NCI-H748 treated with DMSO at 0.1 percent for 48 hours (cell line): ENCODE measurements around the gene LHFPL2.

Source experiments
- DNase-seq: peaks from one replicate; lab custom pipeline; 2025; lab: John Stamatoyannopoulos, UW

The LHFPL2 gene

DNA sequence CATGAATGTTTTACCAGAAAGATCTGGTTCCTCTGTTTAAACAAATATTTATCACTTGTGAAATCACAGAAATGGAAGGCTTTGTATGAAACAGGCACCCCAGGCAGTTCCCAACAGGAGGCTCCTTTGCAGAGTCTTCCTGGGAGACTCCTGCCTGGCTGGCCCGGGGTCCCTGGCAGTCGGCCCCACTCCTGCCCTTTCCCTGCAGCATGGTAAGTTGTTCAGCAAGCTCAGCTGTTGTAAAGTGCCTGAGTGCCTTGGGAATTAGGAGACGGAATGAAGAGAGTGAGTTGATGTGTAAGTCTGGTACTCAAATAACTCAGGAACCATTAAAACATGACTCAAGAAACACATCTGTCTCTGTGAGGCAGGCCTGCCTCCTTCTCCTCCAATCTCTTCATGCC, 17.5 kb upstream of the LHFPL2 start:
- no peak for DNase-seq

DNA sequence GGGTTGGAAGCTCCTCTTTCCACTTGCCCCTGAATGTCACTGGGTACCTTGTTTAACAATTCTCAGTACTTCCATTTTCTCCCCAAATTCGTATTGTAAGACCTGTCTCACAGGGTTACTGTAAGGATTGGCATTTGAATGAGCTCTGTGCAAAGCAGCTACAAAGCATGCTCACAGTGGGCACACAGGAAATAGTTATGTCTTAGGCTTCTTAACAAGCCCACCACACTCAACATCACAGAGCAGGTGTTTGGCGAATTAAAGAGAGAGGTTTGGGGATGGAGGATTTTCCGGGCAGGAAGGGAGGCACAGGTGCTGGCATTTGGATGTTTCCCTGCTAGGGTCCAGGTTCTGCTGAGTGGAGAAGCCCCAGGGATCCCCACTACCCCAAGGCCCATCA, 17.0 kb upstream of the LHFPL2 start:
- DNase-seq: no peak

DNA sequence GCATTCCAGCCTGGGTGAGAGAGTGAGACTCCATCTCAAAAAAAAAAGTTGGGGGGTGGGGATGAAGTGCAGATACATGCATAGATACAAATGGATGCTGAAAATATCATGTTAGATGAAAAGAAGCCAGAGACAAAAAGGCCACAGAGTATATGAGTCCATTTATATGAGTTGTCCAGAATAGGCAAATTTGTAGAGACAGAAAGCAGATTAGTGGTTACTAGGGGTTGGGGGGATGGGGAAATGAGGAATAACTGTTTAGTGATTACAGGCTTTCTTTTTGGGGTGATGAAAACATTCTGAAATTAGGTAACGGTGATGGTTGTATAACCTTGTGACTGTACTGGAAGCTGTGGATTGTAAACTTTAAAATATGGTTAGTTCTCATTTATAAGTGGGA, 13.8 kb upstream of the LHFPL2 start:
- DNase-seq: no peak

DNA sequence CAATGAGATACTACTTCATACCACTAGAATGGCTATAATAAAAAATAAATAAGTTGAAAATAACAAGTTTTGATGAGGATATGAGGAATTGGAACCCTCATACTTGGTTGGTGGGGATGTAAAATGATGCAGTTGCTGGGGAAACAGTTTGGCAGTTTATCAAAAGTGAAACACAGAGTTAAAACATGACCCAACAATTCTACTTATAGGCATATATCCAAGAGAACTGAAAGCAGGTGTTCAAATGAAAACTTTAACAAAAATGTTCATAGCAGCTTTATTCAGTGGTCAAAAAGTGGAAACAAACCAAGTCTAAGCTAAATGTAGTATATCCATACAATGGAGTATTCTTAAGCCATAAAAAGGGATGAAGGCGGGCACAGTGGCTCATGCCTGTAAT, 13.1 kb upstream of the LHFPL2 start:
- no peak for DNase-seq

DNA sequence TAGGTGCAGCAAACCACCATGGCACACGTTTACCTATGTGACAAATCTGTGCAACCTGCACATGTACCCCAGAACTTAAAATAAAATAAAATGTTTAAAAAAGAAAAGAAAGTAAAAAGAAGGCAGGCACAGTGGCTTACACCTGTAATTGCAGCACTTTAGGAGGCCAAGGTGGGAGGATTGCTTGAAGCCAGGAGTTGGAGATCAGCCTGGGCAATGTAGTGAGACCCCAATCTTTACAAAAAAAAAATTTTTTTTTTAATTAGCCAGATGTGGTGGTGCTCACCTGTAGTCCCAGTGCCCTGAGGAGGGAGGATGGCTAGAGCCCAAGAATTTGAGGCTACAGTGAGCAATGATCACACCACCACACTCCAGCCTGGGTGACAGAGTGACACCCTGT, 12.5 kb upstream of the LHFPL2 start:
- no peak for DNase-seq

DNA sequence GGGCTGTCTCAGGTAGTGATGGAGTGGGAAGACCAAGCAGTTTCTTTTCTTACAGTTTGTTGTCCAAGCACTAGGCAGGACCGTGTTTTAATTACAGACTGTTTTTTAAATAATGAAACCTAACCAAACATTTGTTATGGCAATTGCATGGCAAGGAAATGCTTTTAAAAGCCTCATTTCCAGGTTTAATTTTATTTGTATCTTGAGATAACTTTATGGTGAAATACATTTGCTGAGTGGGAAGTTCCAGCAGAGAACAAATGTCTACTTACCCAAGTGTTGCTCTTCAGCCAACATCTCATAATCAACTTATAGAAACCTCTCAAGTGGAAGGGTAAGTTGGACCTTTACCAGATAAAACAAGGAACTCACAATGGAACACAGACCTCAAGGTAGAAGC, 11.8 kb upstream of the LHFPL2 start:
- DNase-seq: no peak

DNA sequence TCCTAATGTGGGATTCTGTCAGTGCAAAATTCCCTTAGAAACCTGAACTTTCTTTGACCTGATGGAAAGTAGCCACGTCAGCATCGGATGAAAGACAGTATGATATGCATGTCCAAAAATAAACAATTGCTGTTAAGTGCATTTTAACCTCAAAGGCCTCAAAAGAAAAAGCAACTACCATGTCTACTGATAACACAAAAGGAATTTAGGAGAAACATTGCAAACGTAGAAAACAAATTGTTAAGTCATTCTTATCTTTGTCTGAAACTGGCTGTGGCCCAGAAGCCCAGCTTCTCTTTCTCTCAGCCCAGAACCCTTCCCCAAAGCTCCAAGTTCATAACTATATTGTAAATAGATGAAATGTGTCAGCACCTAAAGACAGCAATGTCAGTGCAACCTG, 11.1 kb upstream of the LHFPL2 start:
- no peak for DNase-seq

DNA sequence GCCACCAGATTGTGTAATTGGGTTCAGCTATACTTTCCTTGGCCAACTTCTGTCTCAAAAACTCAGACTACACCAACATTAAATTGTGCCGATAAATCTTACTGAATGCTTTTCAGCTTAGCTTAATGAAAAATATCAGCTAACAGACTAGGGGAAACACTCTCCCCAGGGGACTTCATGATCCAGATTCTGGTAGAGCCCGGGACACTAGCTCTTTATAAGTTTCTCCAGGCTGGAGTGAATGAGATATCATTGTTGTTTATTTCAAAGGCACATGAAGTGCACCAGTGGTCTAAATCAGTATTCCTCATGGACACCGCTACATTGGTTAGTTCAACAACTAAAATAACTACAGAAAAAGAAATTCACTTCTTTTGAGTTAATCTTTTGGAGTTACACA, 10.5 kb upstream of the LHFPL2 start:
- no peak for DNase-seq

DNA sequence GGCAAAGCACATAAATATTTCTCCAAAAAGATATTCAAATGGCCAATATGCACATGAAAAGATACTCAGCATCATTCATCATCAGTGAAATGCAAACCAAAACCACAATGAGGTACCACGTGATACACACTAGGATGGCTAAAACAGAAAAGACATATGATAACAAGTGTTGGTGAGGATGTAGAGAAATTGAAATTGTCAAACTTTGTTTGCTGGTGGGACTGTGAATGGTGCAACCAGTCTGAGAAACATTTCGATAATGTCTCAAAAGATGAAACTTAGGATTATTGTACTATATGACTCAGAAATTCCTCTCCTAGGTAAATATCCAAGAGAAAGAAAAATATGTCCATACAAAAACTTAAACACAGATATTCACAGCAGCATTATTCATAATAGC, 8.6 kb upstream of the LHFPL2 start:
- no peak for DNase-seq

DNA sequence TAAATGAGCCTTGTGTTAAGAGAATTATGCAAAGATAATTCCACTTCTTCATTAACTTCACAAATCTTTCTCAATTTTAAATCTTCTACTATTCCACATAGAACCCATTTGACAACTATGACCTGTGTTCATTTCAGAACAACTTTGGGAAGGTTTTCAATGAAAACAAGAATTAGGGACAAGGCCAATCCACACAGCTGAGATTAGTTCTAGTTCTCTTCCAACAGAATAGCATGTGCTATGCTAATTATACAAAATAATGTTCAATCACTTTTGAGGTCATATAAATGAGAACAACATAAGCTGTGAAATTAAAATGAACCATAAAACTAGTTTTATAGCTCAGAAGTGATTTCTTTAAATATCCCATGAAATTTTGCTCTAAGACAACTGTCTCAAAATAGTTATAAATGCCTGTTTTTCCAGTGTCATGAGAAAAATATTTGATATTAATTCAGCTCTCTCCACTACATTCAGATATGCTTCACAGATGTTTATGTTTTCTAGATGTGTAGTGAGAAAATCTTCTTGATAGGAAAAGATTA, 7.2 kb upstream of the LHFPL2 start:
- no peak for DNase-seq

DNA sequence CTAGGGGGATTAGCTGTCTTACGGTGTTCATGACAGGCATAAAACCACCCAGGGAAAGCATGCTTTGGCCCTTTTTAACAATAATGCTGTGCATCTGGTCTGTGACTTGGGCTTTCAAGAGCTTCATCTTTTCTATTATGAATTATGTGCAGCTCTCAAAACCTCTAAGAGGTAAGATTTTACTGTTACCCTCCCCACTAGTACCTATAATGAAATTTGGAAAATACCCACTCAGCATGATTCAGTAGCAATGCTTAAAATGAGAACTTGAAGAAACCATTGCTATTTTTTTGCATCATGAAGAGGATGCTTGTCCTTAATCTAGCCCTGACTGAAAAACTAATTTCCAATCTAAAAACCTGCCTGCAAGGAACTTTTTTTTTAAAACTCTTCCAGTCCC, 5.8 kb upstream of the LHFPL2 start:
- DNase-seq: no peak

DNA sequence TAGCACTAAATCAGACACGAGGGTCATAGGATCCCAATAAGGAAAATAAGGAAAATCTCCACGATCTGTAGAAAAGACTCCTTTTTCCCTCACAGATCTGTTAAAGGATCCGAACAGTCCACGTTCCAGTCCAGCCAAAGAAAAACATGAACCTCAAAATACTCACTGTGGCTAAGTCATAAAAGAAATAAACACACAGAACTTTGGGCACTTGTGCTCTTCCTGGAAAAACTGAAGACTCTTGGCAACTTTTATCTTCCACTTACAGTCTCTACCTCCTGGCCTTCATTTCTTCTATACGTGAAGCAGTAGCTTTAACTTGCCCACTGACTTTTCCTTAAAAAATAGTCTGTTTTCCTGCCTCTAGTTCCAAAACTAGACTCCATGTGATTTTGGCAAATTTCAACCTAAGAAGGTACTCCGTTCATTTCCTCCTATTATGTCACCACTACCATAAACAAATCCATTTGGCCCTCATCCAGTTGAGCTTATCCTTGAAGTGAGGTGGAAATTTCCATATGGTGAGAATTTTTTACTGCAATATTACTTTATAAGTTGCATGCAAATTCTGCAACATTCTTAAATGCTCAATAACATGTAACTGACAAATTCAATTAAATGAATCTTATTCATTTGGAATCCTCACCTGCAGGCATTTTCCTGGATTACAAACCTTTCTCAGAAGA, 5.3 kb upstream of the LHFPL2 start:
- DNase-seq: no peak

DNA sequence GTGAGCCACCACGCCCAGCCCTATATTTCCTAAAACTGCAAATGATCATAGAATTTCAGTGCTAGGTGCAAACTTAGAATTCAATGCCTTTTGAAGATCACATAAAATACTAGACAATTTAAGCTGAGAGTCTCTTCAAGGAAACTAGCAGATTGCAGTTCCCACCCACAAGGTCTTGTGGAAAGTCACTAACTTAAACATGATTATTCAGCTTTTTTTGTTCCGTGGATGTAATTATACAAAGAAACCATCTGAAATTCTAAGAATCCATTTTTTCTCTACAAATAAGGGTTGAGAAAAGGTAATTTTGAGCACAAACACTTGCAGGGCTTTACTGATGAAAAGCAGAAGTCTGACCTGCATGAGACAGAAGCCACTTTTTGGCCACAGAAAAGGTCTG, 4.5 kb upstream of the LHFPL2 start:
- no peak for DNase-seq

DNA sequence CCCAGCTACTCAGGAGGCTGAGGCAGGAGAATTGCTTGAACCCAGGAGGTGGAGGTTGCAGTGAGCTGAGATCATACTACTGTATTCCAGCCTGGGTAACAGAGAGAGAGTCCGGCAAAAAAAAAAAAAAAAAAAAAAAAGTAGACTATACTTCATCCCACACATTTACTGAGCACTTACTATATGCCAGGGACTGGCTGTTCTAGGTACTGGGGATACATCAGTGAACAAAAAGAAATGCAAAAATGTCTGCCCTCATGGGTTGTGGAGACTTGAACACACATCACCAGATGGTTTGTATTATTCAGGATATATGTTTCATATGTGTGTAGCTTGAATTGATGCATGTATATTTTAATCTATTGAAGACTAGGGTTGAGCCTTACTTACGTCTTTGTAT, 2.9 kb upstream of the LHFPL2 start:
- no peak for DNase-seq

DNA sequence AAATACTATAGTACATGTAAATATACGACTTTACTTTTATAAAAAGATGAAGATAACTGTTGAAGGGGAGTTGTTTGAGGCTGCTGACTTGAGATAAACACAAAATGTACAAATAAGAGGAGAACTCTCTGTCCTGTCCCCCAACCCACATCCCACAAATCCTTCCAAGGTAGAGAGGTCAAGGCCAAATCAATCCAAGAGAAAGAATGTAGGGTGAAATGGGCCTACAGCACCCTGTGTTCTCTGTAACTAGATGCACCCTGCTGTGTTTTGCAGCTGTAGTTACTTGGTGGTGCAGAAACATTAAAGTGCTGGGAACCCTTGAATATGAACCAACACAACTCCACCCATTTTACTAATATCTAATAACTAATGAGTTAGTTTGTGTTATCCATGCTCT, 2.0 kb upstream of the LHFPL2 start:
- no peak for DNase-seq

DNA sequence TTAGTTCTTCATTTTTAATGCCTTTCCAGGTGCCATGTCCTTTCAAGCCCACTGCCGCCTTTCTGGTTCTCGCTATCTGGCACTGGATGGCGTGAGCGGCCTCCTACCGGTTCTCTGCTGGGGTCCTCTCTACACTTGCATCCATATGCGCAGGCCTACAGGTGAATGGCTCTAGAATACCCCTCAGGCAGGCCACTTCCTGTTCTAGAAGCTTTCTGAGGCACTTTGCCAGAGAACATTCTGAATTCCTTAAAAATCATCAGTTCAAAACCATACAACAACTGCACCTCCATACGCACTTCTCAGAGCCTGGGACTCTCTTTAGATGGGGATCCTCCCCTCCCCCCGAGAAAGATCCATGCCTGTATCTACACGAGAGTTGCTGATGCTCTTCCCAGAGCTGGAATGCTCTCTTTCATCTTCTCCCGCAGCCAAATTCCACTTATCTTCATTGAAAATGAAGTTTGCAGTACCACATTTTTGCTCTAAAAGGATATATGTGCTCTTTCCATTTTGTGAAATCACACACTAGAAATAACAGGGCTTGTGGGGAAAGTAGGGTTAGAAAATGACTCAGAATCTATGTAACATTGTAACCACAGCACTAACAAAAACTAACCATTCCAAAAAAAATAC, 1.4 kb upstream of the LHFPL2 start:
- no peak for DNase-seq

DNA sequence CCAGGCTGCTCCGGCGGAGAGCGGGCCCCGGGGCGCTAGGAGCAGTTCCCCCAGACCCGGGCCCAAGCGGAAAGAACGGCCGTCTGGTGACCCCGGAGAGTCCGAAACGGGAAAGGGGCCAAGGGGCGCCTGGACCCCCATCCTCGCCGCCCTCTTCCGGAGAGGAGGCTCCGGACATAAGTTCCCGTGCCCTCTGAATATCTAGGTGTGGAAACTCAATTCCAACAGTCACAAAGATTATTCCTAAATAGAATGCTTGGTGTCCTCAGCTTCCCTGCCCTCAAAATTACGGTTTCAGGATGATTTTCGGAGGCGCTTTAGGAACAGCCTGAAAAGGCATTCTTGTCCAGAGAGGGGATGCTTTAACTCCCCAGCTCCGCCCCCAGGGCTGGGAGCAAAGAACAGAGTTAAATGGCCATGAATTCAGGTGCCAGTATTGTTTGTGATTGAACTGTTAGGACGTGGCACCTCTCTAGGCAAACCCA, 681 bp upstream of the LHFPL2 start:
- DNase-seq: no peak

DNA sequence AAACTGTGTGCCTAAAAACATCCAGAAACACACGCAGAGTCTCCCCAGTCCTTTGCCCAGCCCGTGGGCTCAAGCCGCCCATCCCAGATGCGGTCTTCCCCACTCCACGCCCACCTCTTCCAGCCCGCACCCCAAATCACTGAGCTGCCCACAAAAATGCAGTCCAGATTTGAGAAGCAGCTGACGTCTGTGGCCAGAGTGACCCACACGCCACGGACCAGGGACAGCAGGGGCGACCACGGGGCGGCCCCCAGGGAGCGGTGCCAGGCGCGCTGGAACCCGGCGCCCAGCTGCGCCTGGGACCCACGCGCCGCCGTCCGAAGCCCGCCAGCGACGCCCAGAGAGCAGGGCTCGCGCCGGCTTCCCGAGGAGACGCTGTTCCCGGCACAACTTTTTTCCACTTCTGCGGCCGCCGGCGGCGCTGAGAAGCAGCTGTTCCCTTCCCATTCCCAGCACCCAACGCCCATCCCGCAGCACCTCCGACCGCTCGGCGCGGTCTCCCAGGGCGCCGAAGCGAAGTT, 674 bp downstream of the LHFPL2 start:
- peak; percentile 8 for DNase-seq

DNA sequence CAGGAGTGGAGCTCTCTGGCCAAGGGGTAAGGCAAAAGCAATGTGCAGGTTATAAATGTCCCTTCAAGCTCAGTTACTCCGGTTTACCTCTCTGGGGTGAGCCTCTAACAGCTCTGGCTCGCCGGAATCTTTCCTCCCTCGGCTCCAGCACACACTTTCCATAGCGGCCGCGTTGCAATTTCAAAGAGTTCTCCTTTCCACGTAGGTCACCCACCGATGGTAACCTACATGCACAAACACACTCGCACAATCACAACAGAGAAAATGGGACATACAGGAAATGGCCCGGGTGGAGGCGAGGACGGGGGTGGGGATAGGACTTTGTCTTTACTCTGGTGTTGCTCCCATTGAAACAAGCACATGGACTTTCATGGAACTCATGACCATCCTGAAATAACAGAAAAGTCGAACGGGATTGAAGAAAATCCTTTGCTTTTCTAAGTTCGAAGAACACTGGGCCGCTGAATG, 1.2 kb downstream of the LHFPL2 start:
- peak; percentile 8 for DNase-seq

DNA sequence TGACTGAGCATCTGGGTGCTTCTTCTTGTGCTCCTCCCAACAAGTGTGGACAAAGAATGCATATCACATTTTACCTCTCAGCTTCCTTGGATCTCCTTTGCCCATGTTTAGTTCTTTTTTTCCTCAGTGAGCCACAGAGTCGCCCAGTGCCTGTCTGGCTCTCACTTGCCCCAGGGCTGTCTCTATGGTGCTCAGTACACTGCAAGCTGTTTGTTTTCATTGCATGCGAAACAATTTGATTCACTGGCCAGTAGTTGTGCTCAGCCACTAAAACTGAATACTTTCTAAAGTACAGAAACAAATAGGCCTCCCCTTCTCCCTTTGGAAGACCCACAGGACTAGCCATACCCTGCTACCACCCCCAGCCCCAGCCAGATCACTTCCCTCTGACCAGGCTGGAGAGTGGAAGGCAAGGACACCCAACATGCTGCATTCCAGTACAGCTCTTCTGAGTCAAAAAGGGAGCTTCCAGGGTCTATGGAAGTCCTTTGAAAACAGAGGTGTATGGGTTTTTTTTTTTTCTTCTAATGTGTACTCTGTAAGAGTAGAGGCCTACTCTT, 3.8 kb downstream of the LHFPL2 start:
- no peak for DNase-seq

DNA sequence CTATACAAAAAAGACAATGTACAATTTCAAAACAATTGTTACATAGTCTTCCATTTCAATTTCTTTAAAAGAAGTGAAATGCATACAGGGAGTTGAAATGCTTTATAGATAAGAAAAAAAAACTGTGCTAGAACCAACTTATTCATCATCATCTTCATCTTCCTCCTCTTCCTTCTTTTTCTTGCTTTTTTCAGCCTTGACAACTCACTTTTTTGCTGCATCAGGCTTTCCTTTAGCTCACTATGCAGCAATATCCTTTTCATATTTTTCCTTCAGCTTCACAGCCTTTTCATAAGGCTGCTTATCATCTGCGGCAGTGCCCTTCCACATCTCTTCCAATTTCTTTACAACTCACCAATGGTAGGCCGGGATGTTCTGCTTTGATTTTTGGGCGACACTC, 4.4 kb downstream of the LHFPL2 start:
- DNase-seq: no peak

DNA sequence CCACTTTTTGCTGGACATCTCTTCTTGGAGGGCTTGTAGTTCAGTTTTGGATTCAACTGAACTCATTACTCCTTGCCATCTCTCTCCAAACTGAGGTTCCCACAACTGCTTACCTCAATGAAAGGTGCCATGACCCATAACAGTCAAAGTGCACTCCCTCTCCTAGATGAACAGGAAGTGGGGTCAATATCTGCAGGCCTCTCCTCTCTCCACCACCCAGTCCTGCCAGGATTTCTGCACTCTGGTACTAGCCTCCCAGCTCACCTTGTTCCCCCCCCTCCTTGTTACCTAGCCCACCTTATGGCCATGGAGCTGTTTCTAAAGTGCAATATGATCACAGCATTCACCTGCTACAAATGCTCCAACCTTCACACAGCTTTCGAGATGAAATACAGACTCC, 5.9 kb downstream of the LHFPL2 start:
- no peak for DNase-seq
